ENCODE measurements around the gene RPS21. TPM values are rescaled to one million over a fixed set of nuclear protein-coding genes. Genes with fewer than 3 reads are reported as not detected.
A peak's percentile ranks its signal among the peaks of the same experiment; 100 is the strongest.

The RPS21 gene
- total and polyA plus RNA-seq, 9 of the 15 experiments (the other 6 are each of a cell fraction or from before 2014, with no cell fraction given) = 1,380 to 5,647 (median 3,091) TPM

DNA sequence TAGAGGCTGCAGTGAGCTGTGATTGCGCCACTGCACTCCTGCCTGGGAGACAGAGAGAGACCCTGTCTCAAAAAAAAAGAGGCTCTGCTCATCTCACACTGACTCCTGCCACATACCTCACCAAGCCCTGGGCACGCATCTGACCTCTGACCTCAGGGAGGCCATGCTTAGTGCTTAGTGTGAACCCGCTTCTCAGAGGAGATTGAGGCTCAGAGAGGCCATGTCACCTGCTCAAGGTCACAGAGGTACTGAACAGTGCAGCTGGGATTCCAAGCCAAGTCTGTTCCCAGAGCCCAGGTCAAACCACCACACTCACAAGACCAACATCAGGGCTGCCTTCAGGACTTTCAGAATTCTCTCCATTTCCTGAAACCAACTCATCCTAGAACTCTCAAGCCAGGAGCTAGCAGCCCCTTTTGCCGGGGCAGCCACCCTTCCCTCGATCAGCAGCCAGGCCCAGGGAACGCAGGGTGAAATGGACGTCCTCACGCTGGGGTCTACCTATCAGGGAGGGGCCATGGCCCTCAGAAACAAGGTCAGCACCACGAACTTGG is 17.3 kb downstream of the RPS21 start:
- Histone ChIP-seq H3K79me2 (ENCODE audit: control insufficient read depth, insufficient read depth, low read length) (peaks cover 14% of the 10 kb centered on the region), H3K9me1 (ENCODE audit: control insufficient read depth, insufficient read depth, low read length) (peaks cover 4% of the 10 kb centered on the region), H4K20me1 (replicated peaks; ENCODE audit: control insufficient read depth, insufficient read depth, low read length) (0 out of 2 replicates have a peak, but pooled peaks cover 8% of the 10 kb centered on the region), H3K4me2 (ENCODE audit: insufficient read depth, low read length) (no peak overlapping the region), H3K4me3 (no peak overlapping the region), H3K27ac (ENCODE audit: extremely low read depth, low read depth, low read length) (no peak overlapping the region), H3K9me3 (replicated peaks; ENCODE audit: control insufficient read depth, insufficient read depth, low read depth, low read length) (no peaks in the 10 kb centered on the region), H3K9ac (ENCODE audit: insufficient read depth in 1 of 2, low read depth in 2 of 2, low read length in 2 of 2) (0 out of 4 replicates have a peak overlapping the region, but pooled peaks of 1 of the 2 experiments have one; percentile 29), H3K36me3 (ENCODE audit: control insufficient read depth, insufficient read depth, low read length) (peaks cover 9% of the 10 kb centered on the region; the same call in 1 of the 3 replicates), H3K27me3 (ENCODE audit: control insufficient read depth in 2 of 2, insufficient read depth in 2 of 2, low read length in 2 of 2) (no peaks in the 10 kb centered on the region), H3K4me1 (replicated peaks in 1 of 2; ENCODE audit: control insufficient read depth in 2 of 2, insufficient read depth in 2 of 2, low read length in 2 of 2) (peaks cover 9 to 73% of the 10 kb centered on the region in 2 experiments), H2AFZ (ENCODE audit: low read depth, low read length) (no peak overlapping the region)
- in situ Hi-C loops (cut with MboI) (no loop called here), intact Hi-C loops (cut with micrococcal nuclease) (no loop called here)
- TF ChIP-seq PKNOX1 (IDR thresholded peaks at IDR 0.05) (no peak), SAFB (IDR thresholded peaks at IDR 0.05; ENCODE audit: borderline replicate concordance, low read depth, low read length) (no peak), NR2C1 (IDR thresholded peaks at IDR 0.05) (no peak), NR2C1 (tag; IDR thresholded peaks at IDR 0.05) (peak; percentile 34; the same call in 1 of the 2 replicates), CEBPG (CRISPR knock-in tag; IDR thresholded peaks at IDR 0.05) (no peak), CEBPG (tag; conservative IDR thresholded peaks at IDR 0.05 in 1 of 2, IDR thresholded peaks at IDR 0.05 in 1 of 2) (no peak), RBM14 (IDR thresholded peaks at IDR 0.05; ENCODE audit: borderline replicate concordance, insufficient read depth, low read depth, low read length) (no peak)
- FAIRE-seq (no peak), DNase-seq (ENCODE audit: extremely low read depth in 1 of 4, low spot score in 3 of 4) (no peak), ATAC-seq (no peak)
- POLR2A ChIA-PET = interaction anchor here (0.6 to 1.4 kb wide), 2 partner anchors 10 to 15 kb away, joined by 4 to 5 read pairs; no protein-coding TSS in a partner anchor
- WGBS (ENCODE audit: insufficient coverage, low coverage, missing lambda C conversion rate) = 73% methylated on average over 9 of the region's 9 CpGs
- CTCF ChIA-PET (ENCODE audit: low intra/inter-chr PET ratio) = no interaction called here
- BruUV-seq (replicated peaks) = no TSS peak
